ENCODE measurements around the gene LRRK1. TPM values are rescaled to one million over a fixed set of nuclear protein-coding genes. Genes with fewer than 3 reads are reported as not detected.

LRRK1 gene
- total and polyA plus RNA-seq, 2 experiments from 2014 or later: 2.6 to 4.5 TPM

DNA sequence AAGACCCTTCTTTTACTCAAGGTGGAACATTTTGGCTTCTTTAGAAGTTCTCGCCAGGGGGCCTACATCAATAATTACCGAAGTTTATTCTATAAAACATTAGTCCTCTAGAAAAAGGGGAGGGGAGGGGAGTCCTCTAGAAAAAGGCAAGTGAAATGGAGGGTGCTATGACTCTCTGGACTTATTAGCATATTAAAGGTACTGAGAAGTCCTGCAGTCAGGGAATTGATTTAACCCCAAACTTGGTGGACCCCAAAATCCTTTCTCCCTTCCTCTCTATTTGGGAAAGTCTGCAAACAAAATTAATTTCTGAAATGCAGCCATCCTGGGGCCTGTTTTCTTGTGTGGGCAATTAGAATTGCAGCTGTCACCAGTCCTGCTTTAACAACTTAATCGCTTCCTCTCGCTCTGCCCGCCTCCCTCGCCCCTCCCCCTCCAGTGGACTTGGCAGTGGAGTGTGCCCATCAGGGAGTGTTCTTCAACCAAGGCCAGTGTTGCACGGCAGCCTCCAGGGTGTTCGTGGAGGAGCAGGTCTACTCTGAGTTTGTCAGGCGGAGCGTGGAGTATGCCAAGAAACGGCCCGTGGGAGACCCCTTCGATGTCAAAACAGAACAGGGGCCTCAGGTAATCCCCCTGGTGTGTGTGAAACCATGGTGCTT lies 18.9 kb upstream of the LRRK1 start:
- H3K9me2 ChIP-seq (ENCODE audit: insufficient read depth): no peaks in the 10 kb centered on the region
- no peak overlapping the region for H3K4me2 ChIP-seq
- no peaks in the 10 kb centered on the region for H3K9me3 Mint-ChIP-seq
- peaks cover 17% of the 10 kb centered on the region for H3K4me1 Mint-ChIP-seq
- DNase-seq (ENCODE audit: low spot score) (no peak), ATAC-seq (no peak)
- H3F3A ChIP-seq (replicated peaks; ENCODE audit: low read depth): no peaks in the 10 kb centered on the region
- no peak overlapping the region for H3K4me3 ChIP-seq
- H3K27ac ChIP-seq (ENCODE audit: low read depth): no peak overlapping the region
- H3K36me3 Mint-ChIP-seq (ENCODE audit: low read depth): no peaks in the 10 kb centered on the region
- no peaks in the 10 kb centered on the region for H4K20me1 ChIP-seq (replicated peaks; ENCODE audit: insufficient read depth)
- H3K27me3 Mint-ChIP-seq (ENCODE audit: insufficient read depth, low read depth, poor library complexity): peaks cover 9% of the 10 kb centered on the region
- no peaks in the 10 kb centered on the region for H3K27me3 ChIP-seq (ENCODE audit: insufficient read depth)
- no peak overlapping the region for H2AFZ ChIP-seq
- H3K36me3 ChIP-seq (ENCODE audit: insufficient read depth): no peaks in the 10 kb centered on the region
- H3K79me2 ChIP-seq (replicated peaks; ENCODE audit: insufficient read depth): no peaks in the 10 kb centered on the region
- H3K27ac Mint-ChIP-seq: no peak overlapping the region
- no peaks in the 10 kb centered on the region; the same call in 1 of the 2 replicates for H3K4me1 ChIP-seq (ENCODE audit: insufficient read depth)
- H3K4me3 Mint-ChIP-seq: no peak overlapping the region
- TF ChIP-seq POLR2AphosphoS5 (IDR thresholded peaks at IDR 0.05; ENCODE audit: low read depth) (no peak), JUNB (IDR thresholded peaks at IDR 0.05; ENCODE audit: unreplicated experiment) (no peak), ETS1 (IDR thresholded peaks at IDR 0.05) (no peak), ZNF114 (CRISPR knock-in tag; IDR thresholded peaks at IDR 0.05) (no peak), EZH2 (IDR thresholded peaks at IDR 0.05; ENCODE audit: low read depth, unreplicated experiment) (no peak), ZNF331 (CRISPR knock-in tag; IDR thresholded peaks at IDR 0.05; ENCODE audit: low read depth) (no peak), NANOG (IDR thresholded peaks at IDR 0.05; ENCODE audit: borderline replicate concordance) (no peak), CTCF (conservative IDR thresholded peaks at IDR 0.05; ENCODE audit: low read depth in 2 of 2) (no peak), CREB1 (CRISPR knock-in tag; IDR thresholded peaks at IDR 0.05; ENCODE audit: low read depth) (no peak), EZH2phosphoT487 (IDR thresholded peaks at IDR 0.05; ENCODE audit: unreplicated experiment) (no peak), STAT1 (IDR thresholded peaks at IDR 0.05; ENCODE audit: unreplicated experiment) (no peak), REST (IDR thresholded peaks at IDR 0.05; ENCODE audit: unreplicated experiment) (no peak)
- TF ChIP-seq, protein P1, sequence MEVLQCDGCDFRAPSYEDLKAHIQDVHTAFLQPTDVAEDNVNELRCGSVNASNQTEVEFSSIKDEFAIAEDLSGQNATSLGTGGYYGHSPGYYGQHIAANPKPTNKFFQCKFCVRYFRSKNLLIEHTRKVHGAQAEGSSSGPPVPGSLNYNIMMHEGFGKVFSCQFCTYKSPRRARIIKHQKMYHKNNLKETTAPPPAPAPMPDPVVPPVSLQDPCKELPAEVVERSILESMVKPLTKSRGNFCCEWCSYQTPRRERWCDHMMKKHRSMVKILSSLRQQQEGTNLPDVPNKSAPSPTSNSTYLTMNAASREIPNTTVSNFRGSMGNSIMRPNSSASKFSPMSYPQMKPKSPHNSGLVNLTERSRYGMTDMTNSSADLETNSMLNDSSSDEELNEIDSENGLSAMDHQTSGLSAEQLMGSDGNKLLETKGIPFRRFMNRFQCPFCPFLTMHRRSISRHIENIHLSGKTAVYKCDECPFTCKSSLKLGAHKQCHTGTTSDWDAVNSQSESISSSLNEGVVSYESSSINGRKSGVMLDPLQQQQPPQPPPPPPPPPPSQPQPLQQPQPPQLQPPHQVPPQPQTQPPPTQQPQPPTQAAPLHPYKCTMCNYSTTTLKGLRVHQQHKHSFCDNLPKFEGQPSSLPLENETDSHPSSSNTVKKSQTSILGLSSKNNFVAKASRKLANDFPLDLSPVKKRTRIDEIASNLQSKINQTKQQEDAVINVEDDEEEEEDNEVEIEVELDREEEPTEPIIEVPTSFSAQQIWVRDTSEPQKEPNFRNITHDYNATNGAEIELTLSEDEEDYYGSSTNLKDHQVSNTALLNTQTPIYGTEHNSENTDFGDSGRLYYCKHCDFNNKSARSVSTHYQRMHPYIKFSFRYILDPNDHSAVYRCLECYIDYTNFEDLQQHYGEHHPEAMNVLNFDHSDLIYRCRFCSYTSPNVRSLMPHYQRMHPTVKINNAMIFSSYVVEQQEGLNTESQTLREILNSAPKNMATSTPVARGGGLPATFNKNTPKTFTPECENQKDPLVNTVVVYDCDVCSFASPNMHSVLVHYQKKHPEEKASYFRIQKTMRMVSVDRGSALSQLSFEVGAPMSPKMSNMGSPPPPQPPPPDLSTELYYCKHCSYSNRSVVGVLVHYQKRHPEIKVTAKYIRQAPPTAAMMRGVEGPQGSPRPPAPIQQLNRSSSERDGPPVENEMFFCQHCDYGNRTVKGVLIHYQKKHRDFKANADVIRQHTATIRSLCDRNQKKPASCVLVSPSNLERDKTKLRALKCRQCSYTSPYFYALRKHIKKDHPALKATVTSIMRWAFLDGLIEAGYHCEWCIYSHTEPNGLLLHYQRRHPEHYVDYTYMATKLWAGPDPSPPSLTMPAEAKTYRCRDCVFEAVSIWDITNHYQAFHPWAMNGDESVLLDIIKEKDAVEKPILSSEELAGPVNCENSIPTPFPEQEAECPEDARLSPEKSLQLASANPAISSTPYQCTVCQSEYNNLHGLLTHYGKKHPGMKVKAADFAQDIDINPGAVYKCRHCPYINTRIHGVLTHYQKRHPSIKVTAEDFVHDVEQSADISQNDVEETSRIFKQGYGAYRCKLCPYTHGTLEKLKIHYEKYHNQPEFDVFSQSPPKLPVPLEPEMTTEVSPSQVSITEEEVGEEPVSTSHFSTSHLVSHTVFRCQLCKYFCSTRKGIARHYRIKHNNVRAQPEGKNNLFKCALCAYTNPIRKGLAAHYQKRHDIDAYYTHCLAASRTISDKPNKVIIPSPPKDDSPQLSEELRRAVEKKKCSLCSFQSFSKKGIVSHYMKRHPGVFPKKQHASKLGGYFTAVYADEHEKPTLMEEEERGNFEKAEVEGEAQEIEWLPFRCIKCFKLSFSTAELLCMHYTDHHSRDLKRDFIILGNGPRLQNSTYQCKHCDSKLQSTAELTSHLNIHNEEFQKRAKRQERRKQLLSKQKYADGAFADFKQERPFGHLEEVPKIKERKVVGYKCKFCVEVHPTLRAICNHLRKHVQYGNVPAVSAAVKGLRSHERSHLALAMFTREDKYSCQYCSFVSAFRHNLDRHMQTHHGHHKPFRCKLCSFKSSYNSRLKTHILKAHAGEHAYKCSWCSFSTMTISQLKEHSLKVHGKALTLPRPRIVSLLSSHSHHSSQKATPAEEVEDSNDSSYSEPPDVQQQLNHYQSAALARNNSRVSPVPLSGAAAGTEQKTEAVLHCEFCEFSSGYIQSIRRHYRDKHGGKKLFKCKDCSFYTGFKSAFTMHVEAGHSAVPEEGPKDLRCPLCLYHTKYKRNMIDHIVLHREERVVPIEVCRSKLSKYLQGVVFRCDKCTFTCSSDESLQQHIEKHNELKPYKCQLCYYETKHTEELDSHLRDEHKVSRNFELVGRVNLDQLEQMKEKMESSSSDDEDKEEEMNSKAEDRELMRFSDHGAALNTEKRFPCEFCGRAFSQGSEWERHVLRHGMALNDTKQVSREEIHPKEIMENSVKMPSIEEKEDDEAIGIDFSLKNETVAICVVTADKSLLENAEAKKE (CRISPR knock-in tag; IDR thresholded peaks at IDR 0.05): no peak

Data from GM23338 (cell line).